NCI-H2081 treated with DMSO at 0.1 percent for 48 hours (cell line): ENCODE results near the gene PRAMEF26.
"Not testable (repeated sequence)": the region's sequence is repeated elsewhere in the genome, so short reads cannot be mapped to it uniquely, and the experiment has no call there.

Experiments
- DNase-seq: peaks from one replicate; lab custom pipeline; 2025; lab: John Stamatoyannopoulos, UW

PRAMEF26 gene

GRCh38 chr1:13155909-13156308, at the start of gene PRAMEF26:
Gene PRAMEF26, minus strand, starts transcription at chr1:13156009. Its CDS starts 2,914 bp downstream, at chr1:13153095.
- DNase-seq = not testable (repeated sequence)

GRCh38 chr1:13201309-13201708, 45.5 kb upstream of the PRAMEF26 start, which contains the start of gene PRAMEF13:
Gene PRAMEF13, minus strand, starts transcription at chr1:13201409. Its CDS starts 1,820 bp downstream, at chr1:13199589.
- DNase-seq = not testable (repeated sequence)

- not testable (repeated sequence) for DNase-seq
These were observed 15.7 kb upstream of the PRAMEF26 start, which contains the start of gene PRAMEF9 for GRCh38 chr1:13171548-13171947. Gene PRAMEF9, plus strand, starts transcription at chr1:13171848. Its CDS starts 3,433 bp downstream, at chr1:13175281.

GRCh38 chr1:13165531-13165930, 9.7 kb upstream of the PRAMEF26 start, which contains the start of gene HNRNPCL4:
Gene HNRNPCL4, minus strand, starts transcription at chr1:13165631. Its CDS starts 164 bp downstream, at chr1:13165467.
- DNase-seq = not testable (repeated sequence)

- not testable (repeated sequence) for DNase-seq
These were observed 39.1 kb downstream of the PRAMEF26 start, which contains the start of gene HNRNPCL2 for GRCh38 chr1:13116754-13117153. Gene HNRNPCL2, minus strand, starts transcription at chr1:13116854. Its CDS starts 454 bp downstream, at chr1:13116400.
